ENCODE results near the gene HS6ST1.

The HS6ST1 gene

DNA sequence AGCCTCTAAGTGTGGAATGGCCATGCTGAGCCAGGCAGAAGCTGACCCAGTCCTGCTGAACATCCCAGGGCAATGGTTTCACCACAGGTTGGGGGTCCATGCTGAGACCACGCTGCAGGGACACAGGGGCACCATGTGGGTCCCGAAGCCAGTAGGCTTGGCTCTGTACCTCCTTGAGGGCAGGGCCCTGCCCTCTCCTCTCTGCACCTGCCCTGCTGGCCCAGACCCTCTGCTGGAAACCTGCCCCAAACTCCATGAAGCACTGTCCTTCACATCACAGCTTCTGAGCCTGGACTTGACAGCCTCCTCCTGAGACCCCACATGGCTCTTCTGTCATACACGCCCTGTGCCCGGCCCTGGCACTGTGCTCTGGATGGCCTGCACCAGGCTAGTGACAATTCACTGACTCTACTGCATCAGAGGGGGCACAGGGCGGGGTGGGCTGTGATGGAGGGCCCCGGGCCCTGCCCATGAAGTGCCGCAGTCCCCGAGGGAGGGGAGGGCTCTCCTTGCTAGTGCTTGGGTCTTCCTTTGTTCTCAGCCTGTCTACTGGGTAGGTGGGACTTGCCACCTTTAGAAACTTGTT is 24.7 kb downstream of the HS6ST1 start:
- TF ChIP-seq POLR2A (IDR thresholded peaks at IDR 0.05; ENCODE audit: low read depth, low read length): no peak
- no peak for DNase-seq (ENCODE audit: insufficient read length, low spot score)
- FAIRE-seq: no peak

DNA sequence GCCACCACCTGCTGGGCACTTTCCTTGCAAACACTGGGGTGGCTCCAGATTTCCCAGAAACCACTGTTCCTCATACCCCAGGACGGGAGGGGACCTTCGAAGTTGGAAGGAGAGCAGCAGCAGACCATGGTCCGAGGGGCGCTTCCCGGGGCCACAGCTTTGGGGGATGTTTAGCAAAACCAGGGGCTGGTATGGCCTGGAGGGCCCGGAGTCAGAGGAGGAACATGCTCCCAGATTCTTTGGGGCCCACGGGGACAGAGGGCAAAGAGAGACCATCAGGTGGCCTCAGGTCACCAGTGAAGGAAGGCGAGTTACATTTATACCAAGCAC is 25.3 kb downstream of the HS6ST1 start:
- no peak for FAIRE-seq
- no peak for TF ChIP-seq POLR2A (IDR thresholded peaks at IDR 0.05; ENCODE audit: low read depth, low read length)
- no peak for DNase-seq (ENCODE audit: insufficient read length, low spot score)

DNA sequence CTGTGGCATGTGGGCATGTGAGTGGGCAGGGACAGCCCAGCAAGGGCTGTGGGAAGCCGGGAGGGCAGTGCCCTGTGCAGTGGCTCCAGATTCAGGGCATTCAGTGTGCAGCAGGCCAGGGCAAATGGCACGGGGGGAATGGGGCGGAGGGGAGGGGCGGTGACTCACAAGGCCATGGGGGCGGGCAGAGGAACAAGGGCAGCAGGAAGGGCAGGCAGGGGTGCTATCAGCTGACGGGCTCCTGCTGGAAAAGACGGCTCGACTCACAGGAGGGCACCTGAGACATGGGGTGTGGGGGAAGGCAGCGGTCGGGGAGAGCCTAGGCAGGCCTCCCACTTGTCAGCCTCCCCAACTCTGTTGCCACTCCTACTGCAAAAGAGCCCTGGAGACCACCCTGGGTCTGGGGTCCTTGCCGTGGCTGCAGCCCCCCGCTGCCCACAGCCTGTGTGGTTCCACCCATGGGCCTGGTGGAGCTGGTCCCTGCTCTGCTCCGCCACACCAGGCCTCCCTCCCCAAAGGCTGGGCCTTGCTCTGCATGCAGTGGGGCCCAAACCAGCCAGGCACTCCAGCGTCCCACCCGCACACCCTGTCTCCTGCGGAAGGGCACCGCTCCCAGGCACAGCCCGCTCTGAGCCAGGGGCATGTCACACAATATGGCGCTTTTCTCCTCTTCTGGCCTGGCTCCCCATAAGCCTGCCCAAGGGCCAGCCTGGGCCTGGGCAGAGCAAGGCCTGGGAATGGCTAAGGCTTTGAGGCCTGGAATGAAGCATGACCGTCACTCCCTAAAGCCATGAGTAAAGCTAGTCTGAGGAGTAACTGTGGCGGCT is 25.9 kb downstream of the HS6ST1 start:
- TF ChIP-seq POLR2A (IDR thresholded peaks at IDR 0.05; ENCODE audit: low read depth, low read length): no peak
- FAIRE-seq (no peak), DNase-seq (ENCODE audit: insufficient read length, low spot score) (peak; percentile 64)

DNA sequence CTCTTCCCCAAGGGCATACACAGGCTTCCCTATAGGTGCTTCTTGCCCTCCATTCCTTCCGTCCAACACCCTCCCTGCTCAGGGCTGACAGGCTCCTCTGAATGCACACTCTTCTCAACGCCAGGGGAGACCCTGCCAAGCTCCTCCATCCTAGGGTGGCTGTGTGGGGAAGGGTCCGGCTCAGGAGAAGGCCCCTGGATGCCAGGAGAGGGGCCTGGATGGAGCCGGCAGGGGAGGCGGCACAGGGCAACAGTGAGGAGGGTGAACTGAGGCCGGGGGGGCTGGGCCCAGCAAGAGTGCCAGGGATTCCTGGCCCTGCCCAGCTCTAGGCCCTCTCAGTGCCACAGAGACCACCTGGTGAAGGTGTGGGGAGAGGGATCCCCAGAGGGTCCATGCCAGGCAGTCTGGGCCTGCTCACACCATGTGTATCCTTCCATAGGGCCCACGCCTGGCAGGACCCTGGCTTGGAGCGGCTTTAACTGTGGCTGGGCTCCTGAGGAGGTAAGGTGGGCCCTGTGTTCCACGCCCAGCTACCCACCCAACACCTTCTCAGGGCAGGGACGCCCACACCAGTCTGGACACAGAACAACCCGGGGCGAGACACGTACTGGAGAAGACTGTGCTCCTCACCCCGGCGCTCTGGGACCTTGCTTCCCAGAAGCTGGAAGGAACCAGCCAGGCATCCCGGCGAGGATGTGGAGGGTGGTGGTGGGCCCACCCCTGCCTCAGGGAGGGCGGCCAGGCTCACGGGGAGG is 26.6 kb downstream of the HS6ST1 start:
- FAIRE-seq (no peak), DNase-seq (ENCODE audit: insufficient read length, low spot score) (no peak)
- TF ChIP-seq POLR2A (IDR thresholded peaks at IDR 0.05; ENCODE audit: low read depth, low read length): no peak

DNA sequence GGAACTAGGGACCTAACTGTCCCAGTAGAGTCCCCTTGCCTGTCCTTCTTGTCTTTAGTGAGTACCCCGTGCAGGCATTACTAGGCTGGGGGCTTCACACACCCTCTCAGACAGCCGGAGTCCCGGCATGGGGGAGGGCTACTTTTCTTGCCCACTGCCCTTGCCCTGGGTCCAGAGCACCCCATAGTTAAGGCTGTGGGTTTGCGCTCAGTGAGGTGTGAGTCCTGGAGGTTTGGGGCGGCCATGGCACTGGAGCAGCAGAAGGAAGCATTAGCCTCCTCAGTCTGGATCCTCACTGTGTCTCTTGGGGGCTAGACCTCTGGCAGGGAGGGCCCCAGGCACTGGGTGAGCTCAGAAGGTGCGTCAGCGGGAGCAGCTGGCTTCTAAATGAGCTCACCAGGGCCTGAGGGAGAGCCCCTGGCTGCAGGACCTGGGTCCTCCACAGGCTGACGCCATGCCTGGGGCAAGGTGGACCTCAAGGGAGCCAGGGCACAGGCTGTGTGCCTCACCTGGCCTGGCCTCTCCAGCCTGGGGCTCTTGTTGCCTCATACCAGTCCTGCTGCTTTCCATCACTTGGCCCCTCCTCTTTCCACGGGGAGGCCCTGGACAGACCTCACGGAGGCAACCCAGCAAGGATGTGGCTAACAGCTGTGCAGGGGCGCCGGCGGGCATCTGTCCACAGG is 27.4 kb downstream of the HS6ST1 start:
- no peak for TF ChIP-seq POLR2A (IDR thresholded peaks at IDR 0.05; ENCODE audit: low read depth, low read length)
- no peak for FAIRE-seq
- no peak for DNase-seq (ENCODE audit: insufficient read length, low spot score)

DNA sequence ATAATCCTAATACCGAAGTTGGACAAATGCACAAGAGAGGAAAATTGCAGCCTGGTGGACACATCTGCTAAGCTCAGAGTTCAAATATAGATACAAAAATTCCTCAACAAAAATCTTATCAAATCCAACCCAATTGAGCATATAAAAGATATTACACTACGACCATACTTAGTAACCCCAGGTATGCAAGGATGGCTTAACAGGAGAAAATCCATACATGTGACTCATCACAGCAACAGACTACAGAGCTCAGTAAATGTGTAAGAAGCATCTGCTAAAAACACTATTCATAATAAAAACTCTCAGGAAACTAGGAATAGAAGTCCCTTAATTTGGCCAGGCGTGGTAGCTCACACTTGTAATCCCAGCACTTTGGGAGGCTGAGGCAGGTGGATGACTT is 28.3 kb downstream of the HS6ST1 start:
- TF ChIP-seq POLR2A (IDR thresholded peaks at IDR 0.05; ENCODE audit: low read depth, low read length): no peak
- FAIRE-seq (no peak), DNase-seq (ENCODE audit: insufficient read length, low spot score) (no peak)

DNA sequence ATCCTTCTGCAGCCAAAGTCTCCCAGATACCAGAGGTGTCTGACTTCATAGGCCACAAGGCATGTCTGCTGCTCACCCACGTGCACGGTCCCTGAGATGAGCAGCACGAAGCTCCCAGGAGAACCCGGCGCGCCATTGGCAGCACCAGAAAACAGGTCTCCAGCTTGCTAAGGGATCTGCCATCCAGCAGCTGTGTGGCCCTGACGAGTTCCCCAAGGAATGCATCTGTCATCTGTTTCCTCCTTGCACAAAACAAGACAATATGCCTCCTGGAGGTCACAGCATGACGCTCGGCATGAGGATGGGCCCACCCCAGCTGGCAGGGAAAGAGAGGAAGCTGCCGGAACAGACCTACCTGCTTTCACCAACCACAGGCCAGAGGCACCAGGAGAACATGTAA is 29.2 kb downstream of the HS6ST1 start:
- DNase-seq (ENCODE audit: insufficient read length, low spot score) (no peak), FAIRE-seq (no peak)
- no peak for TF ChIP-seq POLR2A (IDR thresholded peaks at IDR 0.05; ENCODE audit: low read depth, low read length)

DNA sequence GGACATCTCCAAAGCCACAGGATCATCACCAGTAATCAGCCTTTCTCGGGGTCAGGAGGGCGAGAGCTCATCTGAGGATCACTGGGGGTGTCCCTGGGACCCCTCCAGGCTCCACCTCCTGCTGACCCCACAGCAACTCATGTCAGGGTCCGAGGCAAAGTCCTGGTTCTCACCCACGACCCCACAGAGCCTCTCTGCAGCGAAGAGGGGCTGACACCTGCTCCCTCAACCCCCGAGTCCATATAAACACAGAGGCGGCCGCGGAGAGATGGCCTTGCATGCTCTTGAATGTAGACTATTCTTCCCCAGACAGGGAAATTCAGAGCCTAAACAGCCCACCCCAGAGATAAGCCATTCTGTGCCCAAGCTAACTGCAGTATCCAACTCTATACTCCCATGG is 29.9 kb downstream of the HS6ST1 start:
- FAIRE-seq: no peak
- TF ChIP-seq POLR2A (IDR thresholded peaks at IDR 0.05; ENCODE audit: low read depth, low read length): no peak

DNA sequence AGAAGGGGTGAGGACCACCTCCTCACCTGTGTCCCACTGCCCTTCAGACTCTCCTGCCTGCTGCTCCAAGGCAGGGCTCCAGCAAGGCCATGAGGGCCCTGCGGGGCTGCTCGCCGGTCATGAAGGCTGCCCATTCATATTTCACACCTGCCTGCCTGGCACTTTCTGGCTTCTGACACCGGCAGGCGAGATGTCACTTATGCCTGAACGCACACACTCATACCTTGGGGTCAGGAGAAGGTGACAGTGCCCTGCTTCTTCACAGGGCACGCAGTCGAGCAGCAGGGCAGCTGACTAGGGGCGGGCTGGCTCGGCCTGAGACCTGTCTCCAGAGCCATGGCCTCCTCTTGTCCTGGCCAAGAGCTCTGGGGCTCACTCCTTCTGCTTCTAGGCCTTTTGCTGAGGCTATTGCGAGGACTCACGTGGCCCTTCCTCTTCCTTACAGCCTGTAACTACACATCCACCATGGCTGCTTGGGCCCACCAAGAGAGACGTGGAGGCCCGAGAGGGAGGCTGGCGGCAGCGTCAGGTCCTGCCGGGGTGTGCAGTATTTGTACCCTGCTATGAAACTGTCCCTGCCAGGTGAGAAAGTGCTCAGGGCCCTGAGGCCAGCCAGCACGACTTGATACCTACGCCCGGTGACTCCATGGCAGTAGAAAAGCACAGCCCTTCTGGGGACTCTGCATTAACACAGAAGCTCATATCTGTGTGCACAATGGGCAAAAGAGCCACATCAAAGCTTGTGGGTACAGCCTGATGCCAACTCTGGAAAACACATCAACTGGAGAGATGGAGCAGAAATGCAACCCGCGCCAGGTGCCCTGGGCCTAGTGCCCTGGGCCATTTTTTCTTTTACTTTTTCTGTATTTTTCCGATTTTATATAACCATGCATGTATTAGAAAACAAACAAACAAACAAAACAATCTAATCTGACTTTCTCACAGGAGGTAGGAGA is 30.6 kb downstream of the HS6ST1 start:
- DNase-seq (ENCODE audit: insufficient read length, low spot score) (no peak), FAIRE-seq (no peak)

More for the DNA sequence above, 29.9 kb downstream of the HS6ST1 start:
- DNase-seq (ENCODE audit: insufficient read length, low spot score): no peak

DNA sequence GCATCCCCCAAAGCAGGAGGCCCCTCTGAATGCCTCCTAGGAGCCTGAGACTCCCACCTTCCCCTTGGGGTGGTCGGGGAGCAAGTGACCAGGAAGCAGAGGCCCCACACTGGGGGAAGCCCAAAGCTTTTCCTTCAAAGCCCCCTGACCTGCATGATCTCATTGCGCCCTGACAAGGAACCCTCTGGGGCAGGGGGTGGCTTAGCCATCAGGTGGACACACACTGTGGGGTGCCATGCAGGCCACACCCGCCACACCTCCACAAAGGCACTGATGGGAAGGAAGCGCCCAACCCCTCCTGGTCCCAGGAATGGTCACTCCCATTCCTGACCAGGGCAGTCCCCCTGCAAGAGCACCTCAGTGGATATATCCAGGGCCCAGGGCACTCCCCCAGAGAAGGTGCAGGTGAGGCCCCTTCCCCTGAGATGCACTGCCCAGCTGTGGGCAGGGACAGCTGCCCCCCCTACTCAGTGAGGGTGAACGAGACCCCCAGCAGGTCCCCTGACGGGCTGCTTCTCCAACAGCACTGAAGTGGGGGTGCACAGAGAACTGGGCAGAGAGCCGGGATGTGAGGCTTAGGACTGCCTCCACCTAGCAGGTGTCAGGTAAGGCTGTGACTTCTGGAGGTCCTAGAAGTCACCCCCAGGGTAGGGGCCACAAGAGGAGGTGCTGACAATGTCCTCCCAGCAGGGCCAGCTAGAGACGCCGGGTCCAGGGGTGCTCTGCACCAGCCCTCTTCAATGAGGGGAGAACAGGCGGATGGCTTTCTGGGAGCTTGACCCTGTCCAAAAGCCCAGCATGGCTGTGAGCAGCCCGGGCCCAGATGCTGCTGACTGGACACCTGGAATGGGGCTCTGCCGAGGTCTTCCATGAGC is 31.5 kb downstream of the HS6ST1 start:
- FAIRE-seq: no peak
- no peak for TF ChIP-seq POLR2A (IDR thresholded peaks at IDR 0.05; ENCODE audit: low read depth, low read length)
- no peak for DNase-seq (ENCODE audit: insufficient read length, low spot score)

More for the DNA sequence above, 30.6 kb downstream of the HS6ST1 start:
- TF ChIP-seq POLR2A (IDR thresholded peaks at IDR 0.05; ENCODE audit: low read depth, low read length): no peak

DNA sequence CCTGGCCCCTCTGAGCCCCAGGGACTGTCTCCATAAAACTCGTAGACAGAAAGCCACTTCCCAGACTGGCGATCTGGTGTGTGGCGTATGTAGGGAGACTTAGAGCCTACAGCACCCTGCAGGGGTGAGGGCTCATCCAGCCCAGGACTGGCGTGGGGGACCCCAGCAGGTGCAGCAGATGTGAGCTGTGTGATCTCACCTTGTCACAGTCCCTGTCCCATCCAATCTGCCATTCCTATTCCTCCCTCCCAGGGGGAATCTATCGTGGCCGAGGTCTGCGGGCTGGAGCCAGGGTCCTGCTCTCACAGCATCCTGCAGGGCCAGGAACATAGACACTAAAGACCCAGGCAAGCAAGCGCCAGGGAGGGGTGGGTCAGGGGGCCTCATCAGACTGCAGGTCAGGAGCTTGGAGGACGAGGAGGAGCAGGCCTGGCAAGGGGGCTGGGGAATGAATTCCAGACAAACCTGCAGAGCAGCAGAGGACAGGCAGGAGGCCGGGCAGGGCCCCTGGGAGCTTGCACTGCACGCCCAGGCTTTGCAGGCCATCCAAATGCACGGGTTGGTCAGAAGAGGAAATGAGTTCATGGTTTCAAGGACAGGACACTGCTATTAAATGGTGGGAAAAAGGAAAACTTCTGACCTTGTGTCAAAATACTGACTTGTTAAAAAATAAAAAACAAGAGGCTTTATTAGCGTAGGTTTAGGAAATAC is 32.5 kb downstream of the HS6ST1 start:
- DNase-seq (ENCODE audit: insufficient read length, low spot score) (no peak), FAIRE-seq (no peak)
- no peak for TF ChIP-seq POLR2A (IDR thresholded peaks at IDR 0.05; ENCODE audit: low read depth, low read length)
